Upper lobe of right lung (tissue), 1 donor: Measurements from ENCODE around the gene PDCD6IP. TPM values are rescaled to one million over a fixed set of nuclear protein-coding genes. Genes with fewer than 3 reads are reported as not detected.

Source experiments
- ATAC-seq: fragments of 200-7000 bp; cut with Tn5 transposase; one replicate; pipeline ENCODE4 v1.9.1; 2020; ENCODE audit warnings: mild to moderate bottlenecking, moderate library complexity
- DNase-seq: peaks from one replicate; pipeline ENCODE4 v3.0.0-alpha.2; 2020
- H3K27ac ChIP-seq: fragments of 200-600 bp; one replicate; pipeline ENCODE4 v1.8.0; 2022
- H3K27me3 ChIP-seq: fragments of 200-600 bp; one replicate; pipeline ENCODE4 v1.8.0; 2022; ENCODE audit warnings: mild to moderate bottlenecking
- H3K36me3 ChIP-seq: fragments of 200-600 bp; one replicate; pipeline ENCODE4 v1.8.0; 2022
- H3K4me1 ChIP-seq: fragments of 200-600 bp; one replicate; pipeline ENCODE4 v1.8.0; 2022
- H3K4me3 ChIP-seq: fragments of 200-600 bp; one replicate; pipeline ENCODE4 v1.8.0; 2022; ENCODE audit warnings: mild to moderate bottlenecking
- H3K9me3 ChIP-seq: fragments of 200-600 bp; one replicate; pipeline ENCODE4 v1.8.0; 2022
- intact Hi-C: fragments of 100-400 bp; cut with DNase I; formaldehyde crosslinking; loops from one replicate; pipeline ENCODE4 v1.11.0; 2022
- total RNA-seq: library from RNA; stranded (reverse); fragmentation: NEBNext Ultra II Directional; extraction: Animal tissue kit (Norgen Biotek cat#: 25700); gene quantifications from one replicate; pipeline ENCODE4 v1.2.1, GENCODE V29; 2021
- TF ChIP-seq, protein P1 (sequence below): fragments of 200-600 bp; IDR thresholded peaks from one replicate; pipeline ENCODE4 v1.8.0; 2022; ENCODE audit warnings: antibody characterized with exemption
- donor health status: DM: no; HTN: yes; CAD: no; lungs with severe emphysema.

Gene PDCD6IP
- total RNA-seq, 1 donor from 2014 or later, result 266 TPM

DNA sequence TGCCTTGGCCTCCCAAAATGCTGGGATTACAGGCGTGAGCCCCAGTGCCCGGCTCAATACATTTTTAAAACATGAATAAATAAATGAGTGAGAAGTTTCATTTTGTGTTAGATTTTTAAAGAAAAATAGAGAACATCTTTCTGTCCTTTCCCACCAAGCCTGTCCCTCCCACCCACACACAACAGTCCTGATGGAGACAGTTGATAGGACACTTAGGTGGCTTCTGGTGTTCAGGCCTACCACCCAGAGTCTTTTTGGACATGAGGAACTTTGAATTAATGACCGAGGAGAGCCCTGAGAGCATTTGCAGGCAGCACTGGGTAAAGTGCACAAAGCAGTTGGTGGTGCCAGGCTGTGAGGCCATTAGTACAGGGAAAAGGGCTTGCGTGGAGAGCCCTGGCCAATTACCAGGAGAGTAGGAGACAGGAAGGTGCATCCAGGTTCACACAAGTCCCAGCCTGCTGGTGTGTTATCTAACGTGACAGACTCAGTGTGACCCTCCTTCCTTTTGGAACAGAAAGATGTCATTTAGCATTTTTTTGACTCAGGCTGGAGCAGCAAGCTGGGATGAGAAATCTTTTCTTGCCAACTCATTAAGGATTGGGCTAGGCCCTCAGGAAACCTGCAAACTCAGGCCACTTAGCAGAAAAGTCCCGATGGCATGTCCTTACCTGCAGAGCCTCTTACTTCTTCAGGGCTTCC, 103.6 kb downstream of the PDCD6IP start:
- TF ChIP-seq, protein P1, sequence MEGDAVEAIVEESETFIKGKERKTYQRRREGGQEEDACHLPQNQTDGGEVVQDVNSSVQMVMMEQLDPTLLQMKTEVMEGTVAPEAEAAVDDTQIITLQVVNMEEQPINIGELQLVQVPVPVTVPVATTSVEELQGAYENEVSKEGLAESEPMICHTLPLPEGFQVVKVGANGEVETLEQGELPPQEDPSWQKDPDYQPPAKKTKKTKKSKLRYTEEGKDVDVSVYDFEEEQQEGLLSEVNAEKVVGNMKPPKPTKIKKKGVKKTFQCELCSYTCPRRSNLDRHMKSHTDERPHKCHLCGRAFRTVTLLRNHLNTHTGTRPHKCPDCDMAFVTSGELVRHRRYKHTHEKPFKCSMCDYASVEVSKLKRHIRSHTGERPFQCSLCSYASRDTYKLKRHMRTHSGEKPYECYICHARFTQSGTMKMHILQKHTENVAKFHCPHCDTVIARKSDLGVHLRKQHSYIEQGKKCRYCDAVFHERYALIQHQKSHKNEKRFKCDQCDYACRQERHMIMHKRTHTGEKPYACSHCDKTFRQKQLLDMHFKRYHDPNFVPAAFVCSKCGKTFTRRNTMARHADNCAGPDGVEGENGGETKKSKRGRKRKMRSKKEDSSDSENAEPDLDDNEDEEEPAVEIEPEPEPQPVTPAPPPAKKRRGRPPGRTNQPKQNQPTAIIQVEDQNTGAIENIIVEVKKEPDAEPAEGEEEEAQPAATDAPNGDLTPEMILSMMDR, result no peak
- intact Hi-C loops, result no loop called here

GRCh38 chr3:33904730-33905129, 106.3 kb downstream of the PDCD6IP start:
- Histone ChIP-seq H3K4me1 (no peaks in the 10 kb centered on the region), H3K4me3 (no peak overlapping the region), H3K9me3 (no peaks in the 10 kb centered on the region), H3K27me3 (no peaks in the 10 kb centered on the region), H3K27ac (no peak overlapping the region), H3K36me3 (no peaks in the 10 kb centered on the region)
- TF ChIP-seq, protein P1, result no peak
- intact Hi-C loops, result no loop called here
- DNase-seq (no peak), ATAC-seq (no peak)

More for the DNA sequence above, 103.6 kb downstream of the PDCD6IP start:
- Histone ChIP-seq H3K36me3 (no peaks in the 10 kb centered on the region), H3K9me3 (no peaks in the 10 kb centered on the region), H3K27me3 (no peaks in the 10 kb centered on the region), H3K27ac (no peak overlapping the region), H3K4me1 (no peaks in the 10 kb centered on the region), H3K4me3 (no peak overlapping the region)
- no peak for ATAC-seq
- DNase-seq, result no peak

DNA sequence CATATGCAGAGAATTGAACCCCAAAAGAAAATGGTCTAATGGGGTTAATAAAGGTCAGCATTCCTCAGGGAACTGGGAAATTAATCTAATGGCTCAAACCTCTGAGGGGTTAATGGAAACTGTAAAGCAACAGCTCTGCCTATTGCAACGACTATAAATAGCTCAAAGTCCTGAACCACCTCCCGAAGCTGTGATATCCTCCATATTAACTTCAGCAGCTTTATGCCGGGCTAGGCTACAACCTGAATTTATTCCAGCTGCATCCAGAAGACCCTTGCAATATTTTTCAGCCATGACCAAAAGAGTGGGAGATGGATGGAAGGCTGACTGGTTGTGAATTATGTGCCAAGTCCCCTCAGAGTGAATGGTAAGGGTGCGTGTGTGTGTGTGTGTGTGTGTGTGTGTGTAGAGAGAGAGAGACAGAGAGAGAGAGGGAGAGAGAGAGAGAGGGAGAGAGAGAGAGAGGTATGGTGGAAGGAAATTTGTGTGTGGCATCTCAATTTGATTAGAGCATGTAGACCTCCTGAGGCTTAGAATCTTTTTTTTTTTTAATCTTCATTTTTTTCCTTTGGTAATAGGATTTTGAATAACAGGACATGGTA, 109.9 kb downstream of the PDCD6IP start:
- no peak for ATAC-seq

GRCh38 chr3:33909547-33909946, 111.1 kb downstream of the PDCD6IP start:
- Histone ChIP-seq H3K36me3 (no peaks in the 10 kb centered on the region), H3K27ac (no peak overlapping the region), H3K27me3 (no peaks in the 10 kb centered on the region), H3K4me3 (no peak overlapping the region), H3K9me3 (no peaks in the 10 kb centered on the region), H3K4me1 (no peaks in the 10 kb centered on the region)
- TF ChIP-seq, protein P1, result no peak
- intact Hi-C loops, result no loop called here
- DNase-seq (no peak), ATAC-seq (no peak)

More for the DNA sequence above, 109.9 kb downstream of the PDCD6IP start:
- H3K27ac ChIP-seq, result no peak overlapping the region
- DNase-seq, result no peak
- intact Hi-C loops, result no loop called here
- H3K27me3 ChIP-seq, result no peaks in the 10 kb centered on the region
- no peaks in the 10 kb centered on the region for H3K9me3 ChIP-seq
- no peak overlapping the region for H3K4me3 ChIP-seq
- TF ChIP-seq, protein P1, result no peak
- H3K4me1 ChIP-seq, result no peaks in the 10 kb centered on the region
- H3K36me3 ChIP-seq, result no peaks in the 10 kb centered on the region

- Histone ChIP-seq H3K27me3 (no peaks in the 10 kb centered on the region), H3K4me3 (no peak overlapping the region), H3K27ac (no peak overlapping the region), H3K9me3 (no peaks in the 10 kb centered on the region), H3K36me3 (no peaks in the 10 kb centered on the region), H3K4me1 (no peaks in the 10 kb centered on the region)
- no peak for ATAC-seq
- DNase-seq, result no peak
- TF ChIP-seq, protein P1, result no peak
- intact Hi-C loops, result no loop called here
Measured at GRCh38 chr3:33910031-33910430, 111.6 kb downstream of the PDCD6IP start.
